Measurements from ENCODE around the gene ITIH6.
"Not testable (repeated sequence)": the region's sequence is repeated elsewhere in the genome, so short reads cannot be mapped to it uniquely, and the experiment has no call there.

ITIH6 gene

GRCh38 chrX:54807524-54808108, 9.6 kb upstream of the ITIH6 start, which contains the start of gene MAGED2:
MAGED2 (plus strand) TSS chrX:54807745; CDS start chrX:54809332, 1,587 bp downstream.
- FAIRE-seq (no peak), DNase-seq (ENCODE audit: low spot score) (no peak)

GRCh38 chrX:54799046-54799445, 991 bp upstream of the ITIH6 start:
- DNase-seq (ENCODE audit: low spot score) (no peak), FAIRE-seq (no peak)

- FAIRE-seq, result no peak
Observed at GRCh38 chrX:54794795-54795194, 3.3 kb downstream of the ITIH6 start.

GRCh38 chrX:54794028-54794427, 4.0 kb downstream of the ITIH6 start:
- DNase-seq (ENCODE audit: low spot score) (no peak), FAIRE-seq (no peak)

More at GRCh38 chrX:54794795-54795194, 3.3 kb downstream of the ITIH6 start:
- no peak for DNase-seq (ENCODE audit: low spot score)

- not testable (repeated sequence) for DNase-seq (ENCODE audit: low spot score); FAIRE-seq
Observed at GRCh38 chrX:54789405-54789804, 8.7 kb downstream of the ITIH6 start.

GRCh38 chrX:54788446-54788845, 9.6 kb downstream of the ITIH6 start:
- DNase-seq (ENCODE audit: low spot score), result no peak
- no peak for FAIRE-seq

- FAIRE-seq (no peak), DNase-seq (ENCODE audit: low spot score) (no peak)
Observed at GRCh38 chrX:54786967-54787366, 11.1 kb downstream of the ITIH6 start.

GRCh38 chrX:54785901-54786300, 12.2 kb downstream of the ITIH6 start:
- DNase-seq (ENCODE audit: low spot score) (no peak), FAIRE-seq (no peak)

GRCh38 chrX:54776987-54777672, 20.9 kb downstream of the ITIH6 start:
- DNase-seq (ENCODE audit: low spot score) (no peak), FAIRE-seq (no peak)

GRCh38 chrX:54776061-54776460, 22.0 kb downstream of the ITIH6 start:
- DNase-seq (ENCODE audit: low spot score) (no peak), FAIRE-seq (no peak)

GRCh38 chrX:54774391-54775094, 23.5 kb downstream of the ITIH6 start:
- FAIRE-seq; DNase-seq (ENCODE audit: low spot score): not testable (repeated sequence)

- FAIRE-seq, result no peak
- no peak for DNase-seq (ENCODE audit: low spot score)
Observed at GRCh38 chrX:54758114-54759055, 39.7 kb downstream of the ITIH6 start.

- FAIRE-seq (no peak), DNase-seq (ENCODE audit: low spot score) (no peak)
Observed at GRCh38 chrX:54754854-54755253, 43.2 kb downstream of the ITIH6 start.

GRCh38 chrX:54748626-54749025, 49.4 kb downstream of the ITIH6 start:
- FAIRE-seq (no peak), DNase-seq (ENCODE audit: low spot score) (no peak)

- FAIRE-seq, result no peak
- no peak for DNase-seq (ENCODE audit: low spot score)
Observed at GRCh38 chrX:54747733-54748393, 50.2 kb downstream of the ITIH6 start.

GRCh38 chrX:54746928-54747327, 51.1 kb downstream of the ITIH6 start:
- no peak for DNase-seq (ENCODE audit: low spot score)
- FAIRE-seq, result no peak

GRCh38 chrX:54745676-54746075, 52.4 kb downstream of the ITIH6 start:
- FAIRE-seq, result no peak

GRCh38 chrX:54738567-54738966, 59.5 kb downstream of the ITIH6 start:
- DNase-seq (ENCODE audit: low spot score); FAIRE-seq: not testable (repeated sequence)

More at GRCh38 chrX:54745676-54746075, 52.4 kb downstream of the ITIH6 start:
- DNase-seq (ENCODE audit: low spot score), result no peak

- not testable (repeated sequence) for DNase-seq (ENCODE audit: low spot score); FAIRE-seq
Observed at GRCh38 chrX:54736298-54736942, 61.6 kb downstream of the ITIH6 start.

- peak; percentile 61 for DNase-seq (ENCODE audit: low spot score)
- no peak for FAIRE-seq
Observed at GRCh38 chrX:54721424-54721823, 76.6 kb downstream of the ITIH6 start.
